ENCODE measurements around the gene DNAH14. TPM values are rescaled to one million over a fixed set of nuclear protein-coding genes. Genes with fewer than 3 reads are reported as not detected.

The DNAH14 gene
- total and polyA plus RNA-seq, 9 of the 15 experiments (the other 6 are each of a cell fraction or from before 2014, with no cell fraction given), result 58.4 to 142 (median 98.4) TPM

DNA sequence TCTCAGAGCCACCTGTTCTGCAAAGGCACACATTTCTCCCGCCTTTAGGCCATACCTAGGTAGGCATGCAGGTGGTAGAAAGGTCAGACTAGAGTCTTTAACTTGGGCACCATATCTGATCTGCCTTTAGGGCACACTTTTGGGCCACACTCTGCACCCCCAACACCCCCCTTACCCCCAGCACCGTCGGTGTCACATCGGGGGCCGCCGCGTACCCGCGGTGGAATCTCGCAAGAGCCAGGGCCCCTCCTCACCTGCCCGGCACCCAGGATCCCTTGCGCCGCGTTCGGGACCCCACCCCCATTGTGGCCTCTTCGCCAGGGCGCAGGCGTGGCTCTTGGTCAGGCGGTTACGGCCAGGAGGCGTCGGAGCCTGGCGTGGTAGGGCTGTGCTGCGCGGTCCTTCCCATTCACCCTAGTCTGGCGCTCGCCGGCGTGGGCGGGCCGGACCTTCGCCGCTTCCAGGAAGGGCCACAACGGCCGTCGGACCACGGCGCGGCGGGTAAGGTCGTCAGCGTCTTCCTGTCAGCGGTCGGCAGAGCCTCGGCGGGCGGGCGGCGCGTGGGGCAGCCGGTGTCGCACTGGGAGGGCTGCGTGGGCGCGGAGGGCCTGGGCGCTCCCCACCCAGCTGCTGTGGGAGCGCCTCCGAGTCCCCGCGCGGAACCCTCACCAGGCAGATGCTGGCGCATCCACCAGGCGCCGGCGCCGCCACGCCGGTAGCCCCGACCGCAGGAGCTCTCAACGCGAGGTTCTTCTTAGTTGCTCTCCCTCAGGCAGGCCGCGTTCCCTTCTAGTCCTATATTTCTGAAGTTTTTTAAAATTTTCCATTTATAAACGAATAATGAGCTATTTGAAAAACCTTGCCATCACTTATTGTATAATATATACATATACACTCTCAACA, at the start of gene DNAH14 (continued):
- TF ChIP-seq, protein P1, sequence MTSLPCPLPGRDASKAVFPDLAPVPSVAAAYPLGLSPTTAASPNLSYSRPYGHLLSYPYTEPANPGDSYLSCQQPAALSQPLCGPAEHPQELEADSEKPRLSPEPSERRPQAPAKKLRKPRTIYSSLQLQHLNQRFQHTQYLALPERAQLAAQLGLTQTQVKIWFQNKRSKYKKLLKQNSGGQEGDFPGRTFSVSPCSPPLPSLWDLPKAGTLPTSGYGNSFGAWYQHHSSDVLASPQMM (CRISPR knock-in tag; IDR thresholded peaks at IDR 0.05), result no peak
- TF ChIP-seq TOE1 (IDR thresholded peaks at IDR 0.05; ENCODE audit: borderline replicate concordance) (peak; percentile 77), TOE1 (CRISPR knock-in tag; IDR thresholded peaks at IDR 0.05; ENCODE audit: borderline replicate concordance, low read depth) (peak; percentile 77; the same call in 1 of the 2 replicates), RBM22 (IDR thresholded peaks at IDR 0.05; ENCODE audit: low read depth, low read length, poor library complexity, severe bottlenecking) (no peak), ZFP1 (CRISPR knock-in tag; IDR thresholded peaks at IDR 0.05) (no peak), MBD2 (IDR thresholded peaks at IDR 0.05; ENCODE audit: borderline replicate concordance, low read depth) (peak; percentile 83; the same call in 1 of the 2 replicates), ZKSCAN8 (CRISPR knock-in tag; IDR thresholded peaks at IDR 0.05) (0 out of 2 replicates have a peak, but pooled peaks have one; percentile 71), COPS2 (conservative IDR thresholded peaks at IDR 0.05) (no peak), BCL6 (CRISPR knock-in tag; IDR thresholded peaks at IDR 0.05) (no peak), RFX5 (IDR thresholded peaks at IDR 0.05; ENCODE audit: low read depth, low read length) (no peak), GABPB2 (CRISPR knock-in tag; conservative IDR thresholded peaks at IDR 0.05) (no peak), SMARCC2 (IDR thresholded peaks at IDR 0.05; ENCODE audit: low read depth) (no peak), NCOA6 (IDR thresholded peaks at IDR 0.05) (peak; percentile 61; the same call in 1 of the 2 replicates), PHF20 (IDR thresholded peaks at IDR 0.05; ENCODE audit: partially characterized antibody) (peak; percentile 52), RBM25 (IDR thresholded peaks at IDR 0.05; ENCODE audit: low read depth, low read length, severe bottlenecking) (peak; percentile 37)
- TF ChIP-seq, protein P2, sequence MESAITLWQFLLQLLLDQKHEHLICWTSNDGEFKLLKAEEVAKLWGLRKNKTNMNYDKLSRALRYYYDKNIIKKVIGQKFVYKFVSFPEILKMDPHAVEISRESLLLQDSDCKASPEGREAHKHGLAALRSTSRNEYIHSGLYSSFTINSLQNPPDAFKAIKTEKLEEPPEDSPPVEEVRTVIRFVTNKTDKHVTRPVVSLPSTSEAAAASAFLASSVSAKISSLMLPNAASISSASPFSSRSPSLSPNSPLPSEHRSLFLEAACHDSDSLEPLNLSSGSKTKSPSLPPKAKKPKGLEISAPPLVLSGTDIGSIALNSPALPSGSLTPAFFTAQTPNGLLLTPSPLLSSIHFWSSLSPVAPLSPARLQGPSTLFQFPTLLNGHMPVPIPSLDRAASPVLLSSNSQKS (CRISPR knock-in tag; IDR thresholded peaks at IDR 0.05), result no peak
- TF ChIP-seq, protein P3, sequence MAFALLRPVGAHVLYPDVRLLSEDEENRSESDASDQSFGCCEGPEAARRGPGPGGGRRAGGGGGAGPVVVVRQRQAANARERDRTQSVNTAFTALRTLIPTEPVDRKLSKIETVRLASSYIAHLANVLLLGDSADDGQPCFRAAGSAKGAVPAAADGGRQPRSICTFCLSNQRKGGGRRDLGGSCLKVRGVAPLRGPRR (CRISPR knock-in tag; IDR thresholded peaks at IDR 0.05), result no peak
- TF ChIP-seq, protein P4, sequence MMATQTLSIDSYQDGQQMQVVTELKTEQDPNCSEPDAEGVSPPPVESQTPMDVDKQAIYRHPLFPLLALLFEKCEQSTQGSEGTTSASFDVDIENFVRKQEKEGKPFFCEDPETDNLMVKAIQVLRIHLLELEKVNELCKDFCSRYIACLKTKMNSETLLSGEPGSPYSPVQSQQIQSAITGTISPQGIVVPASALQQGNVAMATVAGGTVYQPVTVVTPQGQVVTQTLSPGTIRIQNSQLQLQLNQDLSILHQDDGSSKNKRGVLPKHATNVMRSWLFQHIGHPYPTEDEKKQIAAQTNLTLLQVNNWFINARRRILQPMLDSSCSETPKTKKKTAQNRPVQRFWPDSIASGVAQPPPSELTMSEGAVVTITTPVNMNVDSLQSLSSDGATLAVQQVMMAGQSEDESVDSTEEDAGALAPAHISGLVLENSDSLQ (IDR thresholded peaks at IDR 0.05), result no peak; the same call in 1 of the 2 replicates
- TF ChIP-seq, protein P5, sequence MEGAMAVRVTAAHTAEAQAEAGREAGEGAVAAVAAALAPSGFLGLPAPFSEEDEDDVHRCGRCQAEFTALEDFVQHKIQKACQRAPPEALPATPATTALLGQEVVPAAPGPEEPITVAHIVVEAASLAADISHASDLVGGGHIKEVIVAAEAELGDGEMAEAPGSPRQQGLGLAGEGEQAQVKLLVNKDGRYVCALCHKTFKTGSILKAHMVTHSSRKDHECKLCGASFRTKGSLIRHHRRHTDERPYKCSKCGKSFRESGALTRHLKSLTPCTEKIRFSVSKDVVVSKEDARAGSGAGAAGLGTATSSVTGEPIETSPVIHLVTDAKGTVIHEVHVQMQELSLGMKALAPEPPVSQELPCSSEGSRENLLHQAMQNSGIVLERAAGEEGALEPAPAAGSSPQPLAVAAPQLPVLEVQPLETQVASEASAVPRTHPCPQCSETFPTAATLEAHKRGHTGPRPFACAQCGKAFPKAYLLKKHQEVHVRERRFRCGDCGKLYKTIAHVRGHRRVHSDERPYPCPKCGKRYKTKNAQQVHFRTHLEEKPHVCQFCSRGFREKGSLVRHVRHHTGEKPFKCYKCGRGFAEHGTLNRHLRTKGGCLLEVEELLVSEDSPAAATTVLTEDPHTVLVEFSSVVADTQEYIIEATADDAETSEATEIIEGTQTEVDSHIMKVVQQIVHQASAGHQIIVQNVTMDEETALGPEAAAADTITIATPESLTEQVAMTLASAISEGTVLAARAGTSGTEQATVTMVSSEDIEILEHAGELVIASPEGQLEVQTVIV (CRISPR knock-in tag; IDR thresholded peaks at IDR 0.05; ENCODE audit: borderline replicate concordance), result no peak
- TF ChIP-seq, protein P6, sequence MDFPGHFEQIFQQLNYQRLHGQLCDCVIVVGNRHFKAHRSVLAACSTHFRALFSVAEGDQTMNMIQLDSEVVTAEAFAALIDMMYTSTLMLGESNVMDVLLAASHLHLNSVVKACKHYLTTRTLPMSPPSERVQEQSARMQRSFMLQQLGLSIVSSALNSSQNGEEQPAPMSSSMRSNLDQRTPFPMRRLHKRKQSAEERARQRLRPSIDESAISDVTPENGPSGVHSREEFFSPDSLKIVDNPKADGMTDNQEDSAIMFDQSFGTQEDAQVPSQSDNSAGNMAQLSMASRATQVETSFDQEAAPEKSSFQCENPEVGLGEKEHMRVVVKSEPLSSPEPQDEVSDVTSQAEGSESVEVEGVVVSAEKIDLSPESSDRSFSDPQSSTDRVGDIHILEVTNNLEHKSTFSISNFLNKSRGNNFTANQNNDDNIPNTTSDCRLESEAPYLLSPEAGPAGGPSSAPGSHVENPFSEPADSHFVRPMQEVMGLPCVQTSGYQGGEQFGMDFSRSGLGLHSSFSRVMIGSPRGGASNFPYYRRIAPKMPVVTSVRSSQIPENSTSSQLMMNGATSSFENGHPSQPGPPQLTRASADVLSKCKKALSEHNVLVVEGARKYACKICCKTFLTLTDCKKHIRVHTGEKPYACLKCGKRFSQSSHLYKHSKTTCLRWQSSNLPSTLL (IDR thresholded peaks at IDR 0.05), result no peak

Data from K562 (cell line).